Hematopoietic multipotent progenitor cell treated with erythropoietin and hydrocortisone succinate and interleukin-3 and kit ligand, for 4 days (in vitro differentiated cells): ENCODE data around the gene SOX12.
A peak's percentile ranks its signal among the peaks of the same experiment; 100 is the strongest.

Experiments
- DNase-seq: peaks from one replicate; pipeline ENCODE4 v3.0.0-alpha.2; 2015

Gene SOX12

DNA sequence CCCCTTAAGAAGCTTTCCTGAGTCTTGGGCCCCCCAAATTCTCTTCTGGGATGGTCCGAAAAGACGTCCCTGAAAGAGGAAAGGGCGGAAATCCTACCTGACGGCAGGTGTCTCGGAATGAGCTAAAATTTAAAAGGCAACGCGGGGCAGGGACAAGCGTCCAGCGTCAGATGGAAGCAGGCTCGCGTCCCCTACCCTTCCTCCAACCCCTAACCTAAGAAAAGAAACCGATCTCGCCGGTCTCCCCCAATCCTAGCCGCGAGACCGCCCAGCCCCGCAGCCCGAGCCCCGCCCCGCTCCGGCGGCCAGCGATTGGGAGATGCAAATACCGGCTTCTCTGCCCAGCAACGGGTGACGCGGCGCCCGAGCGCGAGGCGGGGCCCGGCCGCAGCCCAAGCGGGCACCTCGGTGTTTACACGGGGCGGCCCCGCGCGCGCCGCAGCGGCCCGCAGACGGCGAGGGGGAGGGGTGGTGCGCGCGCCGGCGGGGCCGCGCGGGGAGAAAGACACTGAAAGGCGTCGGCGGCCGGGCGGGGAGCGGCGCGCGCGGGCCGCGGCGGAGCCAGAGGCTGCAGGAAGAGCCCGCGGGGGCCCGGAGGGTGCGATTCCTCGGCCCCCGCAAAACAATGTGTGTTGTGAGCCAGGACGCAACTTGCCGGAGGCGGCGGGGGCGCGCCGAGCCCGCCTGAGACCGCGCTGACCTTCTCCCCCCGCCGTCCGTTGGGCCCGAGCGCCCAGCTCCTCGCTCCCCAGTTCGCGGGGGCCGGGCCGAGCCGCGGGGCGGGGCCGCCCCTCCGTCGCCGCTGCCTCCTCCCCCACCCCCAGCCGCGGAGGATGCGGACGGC, at the start of gene SOX12:
Gene SOX12, plus strand, starts transcription at position 508 of the 844 bp plus-strand sequence. CDS start 373 bp downstream, outside the sequence.
- peak; percentile 97 for DNase-seq

DNA sequence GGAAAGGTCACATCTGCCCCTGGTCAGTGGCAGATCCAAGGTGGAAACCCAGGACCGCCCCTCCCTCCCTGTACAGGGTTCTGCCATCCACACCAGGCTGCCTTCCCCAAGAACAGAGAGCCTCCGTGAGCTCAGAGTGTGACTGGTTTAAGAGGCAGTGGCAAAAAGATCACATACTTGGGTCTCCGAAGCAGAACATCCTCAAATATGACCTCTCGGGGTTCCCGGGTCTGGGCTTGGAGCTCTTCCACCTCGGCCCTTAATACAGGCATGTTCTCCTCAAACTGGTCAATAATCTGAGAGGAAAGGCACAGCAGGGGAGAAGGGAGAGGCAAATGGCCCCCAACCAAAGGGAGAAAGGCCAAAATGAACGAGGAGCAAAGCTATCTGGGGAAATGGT, 49.6 kb upstream of the SOX12 start:
- no peak for DNase-seq

DNA sequence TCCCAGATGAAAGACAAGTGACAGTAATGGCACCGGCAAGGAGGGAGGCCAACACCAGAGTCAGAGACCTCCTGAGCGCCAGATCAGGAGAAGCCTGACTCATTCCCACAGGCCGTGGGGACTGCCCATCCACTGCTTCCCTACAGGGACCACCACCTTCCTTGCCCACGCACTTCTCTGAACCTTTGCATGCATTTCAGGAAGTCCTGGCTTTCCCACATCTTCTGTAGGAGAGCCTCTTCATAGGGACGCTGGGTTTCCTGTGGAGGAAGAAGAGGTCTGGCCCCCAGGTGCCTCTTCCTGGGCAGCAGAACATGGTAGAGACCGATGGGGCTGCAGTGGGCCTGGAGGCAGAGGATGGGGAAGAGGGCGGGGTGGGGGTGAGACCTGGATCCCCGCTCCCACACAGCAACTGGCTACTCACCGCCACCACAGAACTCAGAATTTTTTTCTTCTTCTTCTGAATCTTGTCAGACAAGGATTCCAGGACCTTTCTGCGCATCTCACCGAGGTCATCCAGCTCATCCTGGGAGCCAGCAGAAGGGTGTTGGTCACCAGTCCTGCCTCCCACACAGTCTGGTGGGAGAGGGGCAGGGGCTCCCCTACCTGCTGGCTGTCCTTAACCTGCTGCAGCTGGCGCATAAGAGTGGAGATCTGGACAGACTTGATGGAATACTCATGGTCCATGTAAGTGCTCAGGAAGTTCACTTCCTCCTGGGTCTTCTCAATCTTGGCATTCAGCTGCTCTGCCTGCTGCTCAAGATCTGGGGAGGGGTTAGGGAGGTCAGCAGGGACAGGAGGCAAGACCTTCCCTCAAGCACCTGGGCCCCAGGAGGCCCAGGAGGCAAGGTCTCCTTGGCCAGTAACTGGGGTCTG, 48.5 kb upstream of the SOX12 start:
- DNase-seq, result no peak

DNA sequence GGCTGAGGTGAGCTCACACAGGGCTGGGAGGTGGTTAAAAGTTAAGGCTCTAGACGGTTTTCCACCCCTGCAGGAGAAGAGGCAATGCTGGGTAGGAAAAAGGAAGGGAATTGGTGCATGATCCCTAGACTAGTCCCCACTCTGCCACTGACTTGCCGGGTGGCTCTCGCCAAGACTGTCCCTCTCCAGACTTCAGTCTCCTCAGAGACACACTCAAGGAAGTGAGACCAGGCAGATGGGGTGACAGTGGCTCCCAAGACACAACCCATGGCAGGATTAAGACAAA, 47.9 kb upstream of the SOX12 start:
- DNase-seq, result no peak

DNA sequence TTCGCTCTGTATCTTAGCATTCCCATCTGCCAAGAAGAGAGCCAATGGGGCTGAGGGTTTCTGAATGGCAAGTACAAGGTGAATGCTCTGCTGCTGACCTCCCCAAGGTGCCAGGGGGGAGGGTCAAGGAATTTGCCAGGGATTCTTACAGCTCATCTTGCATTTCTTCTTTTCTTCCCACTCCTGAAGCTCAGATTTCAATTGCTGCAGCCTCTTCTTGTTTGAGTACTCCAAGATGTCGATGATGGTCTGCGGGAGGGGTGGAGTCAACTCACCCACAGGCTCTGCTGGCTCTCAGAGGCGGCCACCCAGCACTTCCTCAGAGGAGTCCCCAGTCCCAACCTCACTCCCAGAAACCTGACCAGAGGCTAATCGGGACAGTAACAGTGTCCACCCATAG, 47.2 kb upstream of the SOX12 start:
- no peak for DNase-seq

DNA sequence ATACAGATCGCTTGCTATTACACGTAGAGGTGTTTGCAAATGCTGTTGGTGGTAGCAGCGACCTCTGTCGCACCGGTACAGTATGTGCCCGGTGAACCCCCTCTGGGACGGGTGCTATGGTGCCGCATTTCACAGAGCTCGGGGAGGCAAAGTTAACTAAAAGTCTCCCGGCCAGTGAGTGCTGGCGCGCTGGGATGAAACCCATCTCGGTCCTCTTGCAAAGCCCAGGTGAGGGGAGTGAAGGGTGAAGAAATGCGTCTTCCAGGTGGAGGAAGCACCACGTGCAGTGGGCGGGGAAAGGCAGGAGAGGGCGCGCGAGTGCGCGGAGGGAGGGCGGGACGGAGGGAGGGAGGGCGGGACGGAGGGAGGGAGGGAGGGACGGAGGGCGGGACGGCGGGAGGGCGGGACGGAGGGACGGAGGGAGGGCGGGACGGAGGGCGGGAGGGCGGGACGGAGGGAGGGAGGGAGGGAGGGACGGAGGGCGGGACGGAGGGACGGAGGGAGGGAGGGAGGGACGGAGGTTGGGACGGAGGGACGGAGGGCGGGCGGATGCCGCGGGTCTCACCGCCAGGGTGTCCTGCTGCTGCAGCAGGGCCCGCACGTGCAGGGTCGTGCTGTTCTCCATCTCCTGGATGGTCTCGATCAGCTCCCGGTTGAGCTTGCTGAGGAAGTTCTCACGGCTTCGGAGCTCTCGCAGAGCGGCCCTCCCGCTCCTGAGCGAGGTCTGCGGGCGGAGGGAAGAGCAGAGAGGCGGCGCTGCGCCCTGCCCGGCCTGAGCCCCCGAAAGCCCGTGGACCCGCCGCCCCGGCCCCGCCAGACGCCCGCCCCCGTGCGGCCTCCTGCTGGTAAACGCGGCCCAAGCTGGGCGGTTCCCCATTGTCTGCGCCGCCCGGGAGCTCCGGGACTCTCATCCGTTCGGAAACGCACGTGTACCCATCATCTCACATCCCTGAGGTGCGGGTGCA, 46.5 kb upstream of the SOX12 start:
- no peak for DNase-seq

DNA sequence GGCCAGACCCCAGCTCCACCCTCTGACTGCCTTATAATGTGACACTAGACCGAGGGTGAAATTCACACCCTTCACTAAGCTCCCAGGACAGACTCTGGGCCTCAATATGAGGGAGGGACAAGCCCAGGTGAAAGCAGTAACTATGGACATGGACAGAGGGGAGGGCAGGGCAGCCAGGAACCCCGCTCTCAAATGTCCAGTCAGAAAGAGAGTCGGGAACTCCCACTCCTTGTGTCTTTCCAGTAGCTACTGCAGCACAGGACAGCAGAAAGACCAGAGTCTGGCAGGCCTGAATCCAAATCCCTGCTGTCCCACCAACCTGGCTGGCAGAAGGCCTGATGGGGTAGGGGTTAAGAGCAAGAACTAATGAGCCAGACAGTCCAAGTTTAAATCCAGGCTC, 41.2 kb upstream of the SOX12 start:
- no peak for DNase-seq

DNA sequence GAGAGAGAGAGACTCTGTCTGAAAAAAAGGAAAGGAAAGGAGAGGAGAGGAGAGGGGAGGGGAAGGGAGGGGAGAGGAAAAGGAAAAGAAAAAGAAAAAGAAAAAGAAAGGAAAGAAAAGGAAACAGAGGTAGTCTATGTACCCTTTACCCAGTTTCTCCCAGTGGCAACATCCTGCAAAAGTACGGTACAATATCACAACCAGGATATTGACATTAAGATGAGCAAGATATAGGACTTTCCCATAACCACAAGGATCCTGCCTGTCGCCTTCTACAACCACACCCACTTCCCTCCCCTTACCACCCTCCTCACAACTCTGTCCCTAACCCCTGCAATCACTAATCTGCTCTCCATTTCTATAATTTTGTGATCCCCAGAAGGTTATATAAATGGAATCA, 38.8 kb upstream of the SOX12 start:
- DNase-seq, result no peak

DNA sequence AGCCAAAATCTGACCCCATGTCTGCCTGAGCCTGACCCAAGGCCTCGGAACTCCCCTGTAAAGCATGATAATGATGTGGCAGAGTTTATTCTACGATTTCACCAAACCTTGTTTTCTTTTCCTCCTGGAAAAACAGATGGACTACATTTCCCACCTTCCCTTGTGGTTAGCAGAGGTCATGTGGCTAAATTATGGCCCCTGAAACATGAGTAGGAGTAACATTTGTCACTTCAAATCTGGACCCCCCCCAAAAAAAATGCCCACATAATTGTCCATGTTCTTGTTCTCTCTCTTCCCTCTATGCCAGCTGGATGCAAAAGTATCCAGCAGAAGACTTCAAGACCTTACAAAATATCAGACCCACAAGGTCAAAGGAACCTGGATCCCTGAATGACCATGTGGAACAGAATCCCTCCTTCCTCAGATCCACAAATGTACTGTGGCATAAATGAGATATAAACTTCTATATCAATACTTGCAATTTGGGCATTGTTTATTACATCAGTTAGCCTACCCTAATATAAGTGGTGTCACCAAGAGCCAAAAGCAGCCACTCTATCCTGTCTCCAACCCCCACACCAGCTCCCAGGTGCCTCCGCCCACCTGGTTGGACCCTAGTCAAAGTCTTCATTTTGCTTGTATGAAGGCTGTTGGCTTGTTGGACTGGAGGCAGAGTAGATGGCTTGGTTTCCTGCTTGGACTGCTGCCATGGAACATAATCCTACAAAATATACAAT, 36.2 kb upstream of the SOX12 start:
- no peak for DNase-seq

DNA sequence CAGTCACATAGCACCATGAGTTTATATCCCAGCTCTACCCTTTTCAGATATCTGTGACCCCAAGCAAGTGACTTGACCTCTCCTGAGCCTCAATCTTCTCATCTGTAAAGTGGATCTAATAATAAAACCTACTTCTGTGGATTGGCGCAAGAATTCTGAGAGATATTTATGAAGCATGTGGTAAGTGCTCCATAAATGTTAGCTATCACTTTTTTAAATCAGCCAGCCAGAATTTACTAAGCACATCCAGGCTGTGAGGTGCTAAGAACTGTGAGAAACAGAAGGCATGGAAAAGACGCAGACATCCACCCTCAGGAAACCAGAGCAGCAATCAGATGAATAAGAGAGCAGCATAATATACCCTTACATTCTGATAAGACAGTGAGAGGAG, 35.7 kb upstream of the SOX12 start:
- DNase-seq, result peak; percentile 57

DNA sequence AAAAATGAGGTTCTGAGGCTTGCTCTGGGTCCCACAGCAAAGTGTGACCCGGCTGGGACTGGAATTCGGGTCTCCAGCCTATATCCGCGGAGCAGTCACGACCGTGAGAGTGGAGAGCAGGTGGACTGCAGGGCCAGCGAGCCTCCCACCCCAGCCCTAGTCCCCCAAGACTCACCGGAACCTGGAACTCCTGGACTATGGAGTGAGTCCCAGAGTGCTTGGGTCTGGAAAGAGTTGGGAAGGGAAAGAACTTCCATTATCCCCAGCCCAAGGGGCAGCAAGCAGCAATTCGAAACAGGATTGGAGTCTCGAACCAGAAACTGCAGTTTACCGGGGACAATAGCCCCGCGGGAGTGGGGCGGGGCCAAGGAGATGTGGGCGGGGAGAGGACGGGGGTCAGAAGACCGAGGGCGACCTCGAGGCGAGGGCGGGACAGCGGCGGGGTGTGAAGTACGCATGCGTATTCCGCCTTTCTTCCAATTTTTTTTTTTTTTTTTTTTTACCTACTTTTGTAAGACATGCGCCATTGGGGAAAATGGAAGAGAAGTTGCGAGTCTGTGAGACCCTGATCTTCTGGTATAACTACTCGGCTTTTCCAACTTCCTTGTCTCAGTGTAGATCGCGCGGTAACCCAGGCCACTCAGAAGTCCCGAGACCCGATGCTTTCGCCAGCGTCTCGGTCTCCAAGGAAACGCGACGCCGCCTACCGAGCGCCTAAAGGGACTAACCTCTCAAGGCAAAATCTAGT, 35.1 kb upstream of the SOX12 start, which contains the start of gene C20orf96:
Gene C20orf96, minus strand, starts transcription at position 667 of the 748 bp plus-strand sequence. Its CDS starts 140 bp downstream, at position 527.
- DNase-seq, result peak; percentile 98

DNA sequence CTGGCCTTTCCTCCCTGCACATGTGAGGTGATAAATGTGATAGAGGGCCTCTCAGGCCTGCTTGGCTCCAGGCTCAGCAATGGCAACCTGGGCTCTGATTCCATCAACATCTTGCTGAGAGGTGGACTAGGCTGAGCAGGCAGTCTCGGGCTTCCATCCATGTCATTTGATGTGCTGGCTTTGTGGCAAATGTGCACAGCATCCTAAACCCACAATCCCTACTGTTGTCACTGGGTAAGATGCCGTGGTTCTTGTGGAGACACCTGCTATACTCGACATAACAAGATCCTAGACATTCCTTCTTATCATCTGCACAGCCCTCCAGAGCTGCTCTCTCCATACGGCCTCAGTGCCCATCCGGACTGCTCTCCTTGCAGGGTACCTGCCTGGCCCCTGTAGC, 30.8 kb upstream of the SOX12 start:
- no peak for DNase-seq

DNA sequence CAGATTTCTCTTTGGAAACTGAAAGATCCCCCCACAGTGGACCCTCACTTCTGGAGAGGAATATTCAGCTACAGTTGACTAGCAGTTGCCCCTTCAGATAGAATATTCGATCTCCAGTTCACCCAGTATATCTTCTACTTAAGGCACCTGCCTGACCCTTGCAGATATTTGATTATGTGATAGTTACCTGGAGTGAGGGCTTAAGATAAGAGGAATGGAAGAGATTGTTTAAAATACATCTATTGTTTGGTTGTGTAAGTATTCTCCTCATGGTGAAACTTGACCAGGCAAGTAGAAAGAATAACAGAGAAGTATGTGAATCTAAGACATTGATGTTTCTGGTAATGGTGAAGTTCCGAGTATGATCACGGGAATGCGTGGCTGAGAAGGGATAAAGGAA, 29.5 kb upstream of the SOX12 start:
- no peak for DNase-seq

DNA sequence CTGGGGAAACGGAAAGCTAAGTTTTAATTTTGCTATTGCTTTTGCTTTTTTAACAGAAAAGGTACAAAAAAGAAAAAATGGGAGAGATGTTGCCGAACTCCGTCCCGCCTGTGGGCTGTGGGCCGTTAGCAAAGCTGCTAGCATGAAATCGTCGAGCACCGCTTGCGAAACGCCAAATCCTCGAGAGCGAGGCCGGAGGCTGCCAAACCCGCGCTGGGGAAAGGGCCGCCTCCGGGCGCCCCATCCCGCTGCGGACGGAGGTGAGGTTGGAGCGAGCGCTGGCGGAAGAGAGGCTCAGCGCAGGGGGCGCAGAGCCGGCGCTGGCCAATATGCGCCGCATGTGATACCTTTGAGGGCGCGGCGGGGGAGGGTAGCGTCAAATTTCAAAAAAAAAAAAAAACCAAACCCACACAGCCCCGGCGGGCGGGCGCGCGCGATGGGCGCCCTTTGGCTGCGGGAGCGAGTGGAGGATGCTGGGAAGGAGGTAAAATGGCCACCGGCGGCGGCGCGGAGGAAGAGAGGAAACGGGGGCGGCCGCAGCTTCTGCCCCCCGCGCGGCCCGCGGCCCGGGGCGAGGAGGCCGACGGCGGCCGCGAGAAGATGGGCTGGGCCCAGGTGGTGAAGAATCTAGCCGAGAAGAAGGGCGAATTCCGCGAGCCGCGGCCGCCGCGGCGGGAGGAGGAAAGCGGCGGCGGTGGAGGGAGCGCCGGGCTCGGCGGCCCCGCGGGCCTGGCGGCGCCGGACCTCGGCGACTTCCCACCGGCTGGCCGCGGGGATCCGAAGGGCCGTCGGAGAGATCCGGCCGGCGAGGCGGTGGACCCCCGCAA, 28.0 kb upstream of the SOX12 start, which contains the start of gene ZCCHC3:
Gene ZCCHC3, plus strand, starts transcription at position 473 of the 827 bp plus-strand sequence. Its CDS starts 17 bp downstream, at position 490.
- DNase-seq, result peak; percentile 97

DNA sequence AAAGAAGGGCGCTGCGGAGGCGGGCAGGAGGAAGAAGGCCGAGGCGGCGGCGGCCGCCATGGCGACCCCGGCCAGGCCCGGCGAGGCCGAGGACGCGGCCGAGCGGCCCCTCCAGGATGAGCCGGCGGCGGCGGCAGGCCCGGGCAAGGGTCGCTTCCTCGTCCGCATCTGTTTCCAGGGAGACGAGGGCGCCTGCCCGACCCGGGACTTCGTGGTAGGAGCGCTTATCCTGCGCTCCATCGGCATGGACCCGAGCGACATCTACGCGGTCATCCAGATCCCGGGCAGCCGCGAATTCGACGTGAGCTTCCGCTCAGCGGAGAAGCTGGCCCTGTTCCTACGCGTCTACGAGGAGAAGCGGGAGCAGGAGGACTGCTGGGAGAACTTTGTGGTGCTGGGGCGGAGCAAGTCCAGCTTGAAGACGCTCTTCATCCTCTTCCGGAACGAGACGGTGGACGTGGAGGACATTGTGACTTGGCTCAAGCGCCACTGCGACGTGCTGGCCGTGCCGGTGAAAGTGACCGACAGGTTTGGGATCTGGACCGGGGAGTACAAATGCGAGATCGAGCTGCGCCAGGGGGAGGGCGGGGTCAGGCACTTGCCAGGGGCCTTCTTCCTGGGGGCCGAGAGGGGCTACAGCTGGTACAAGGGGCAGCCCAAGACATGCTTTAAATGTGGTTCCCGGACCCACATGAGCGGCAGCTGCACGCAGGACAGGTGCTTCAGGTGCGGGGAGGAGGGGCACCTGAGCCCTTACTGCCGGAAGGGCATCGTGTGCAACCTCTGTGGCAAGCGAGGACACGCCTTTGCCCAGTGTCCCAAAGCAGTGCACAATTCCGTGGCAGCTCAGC, 27.2 kb upstream of the SOX12 start:
- peak; percentile 84 for DNase-seq

DNA sequence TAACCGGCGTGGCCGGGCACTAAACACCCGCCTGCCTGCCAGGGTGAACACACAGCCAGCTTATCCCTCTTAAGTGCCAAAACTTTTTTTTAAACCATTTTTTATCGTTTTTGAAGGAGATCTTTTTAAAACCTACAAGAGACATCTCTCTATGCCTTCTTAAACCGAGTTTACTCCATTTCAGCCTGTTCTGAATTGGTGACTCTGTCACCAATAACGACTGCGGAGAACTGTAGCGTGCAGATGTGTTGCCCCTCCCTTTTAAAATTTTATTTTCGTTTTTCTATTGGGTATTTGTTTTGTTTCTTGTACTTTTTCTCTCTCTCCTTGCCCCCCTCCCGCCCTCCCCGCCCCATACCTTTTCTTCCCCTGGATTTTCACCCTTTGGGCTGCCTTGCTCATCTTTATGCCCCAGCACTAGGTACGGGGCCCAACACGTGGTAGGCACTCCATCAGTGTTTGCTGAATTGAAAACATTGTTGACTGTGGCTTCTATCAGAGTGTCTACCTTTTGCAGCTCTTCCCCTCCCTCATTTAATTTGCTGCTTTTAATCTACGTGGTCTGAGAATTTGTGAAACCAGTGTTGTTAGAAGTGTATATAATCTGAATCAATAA, 26.5 kb upstream of the SOX12 start:
- DNase-seq, result no peak

DNA sequence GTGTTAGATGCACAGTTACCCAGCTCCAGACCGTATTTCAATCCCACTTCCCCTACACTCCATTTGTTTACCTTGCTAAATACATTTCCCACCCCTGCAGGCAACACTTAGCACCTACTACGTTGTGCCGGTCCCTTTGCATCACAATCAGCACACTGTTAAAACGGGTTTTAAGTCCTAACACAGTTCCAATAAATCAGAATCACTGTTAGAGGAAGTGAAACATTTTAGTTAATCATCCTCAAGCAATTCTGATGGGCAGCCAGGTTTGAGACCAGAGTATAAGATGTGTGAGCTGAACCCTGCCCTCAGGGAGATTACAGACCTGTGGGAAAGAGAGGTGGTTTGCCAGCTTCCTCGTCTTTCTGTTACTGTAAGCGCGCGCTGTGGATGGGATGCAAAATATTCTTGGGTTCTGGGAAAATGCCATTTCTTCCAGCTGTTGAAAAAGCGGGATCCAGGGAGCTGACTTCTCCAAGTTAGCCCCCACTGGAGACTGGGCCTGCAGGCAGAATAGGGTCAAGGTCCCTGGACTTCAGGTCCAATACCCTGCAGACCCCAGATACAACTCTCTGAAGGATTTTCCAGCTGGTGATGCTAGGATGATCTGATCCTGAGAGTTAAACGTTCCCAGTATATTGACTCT, 24.9 kb upstream of the SOX12 start:
- no peak for DNase-seq
